ENCODE results near the gene TMEM161A.
A peak's percentile ranks its signal among the peaks of the same experiment; 100 is the strongest.
"Not testable (repeated sequence)": the region's sequence is repeated elsewhere in the genome, so short reads cannot be mapped to it uniquely, and the experiment has no call there.

TMEM161A gene

DNA sequence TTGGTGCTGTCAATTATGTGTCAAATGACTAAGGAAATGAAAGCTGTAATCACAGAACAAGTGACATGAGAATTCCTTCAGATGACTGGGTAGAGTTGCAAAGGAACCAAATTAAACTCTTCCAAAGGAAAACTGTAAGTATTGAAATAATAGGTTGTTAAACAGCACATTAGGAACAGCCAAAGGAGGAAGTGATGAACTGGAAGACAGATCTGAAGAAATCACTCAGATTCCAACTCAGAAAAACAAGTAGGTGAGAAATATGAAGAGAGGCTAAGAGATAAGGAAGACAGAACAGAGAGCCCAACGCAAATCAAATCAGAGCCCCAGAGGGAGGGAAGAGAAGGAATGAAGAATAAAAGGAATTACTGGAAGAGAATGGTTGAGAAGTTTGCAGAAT lies 15.4 kb downstream of the TMEM161A start:
- no peak for DNase-seq (ENCODE audit: low read depth in 1 of 2, low spot score in 1 of 2)

DNA sequence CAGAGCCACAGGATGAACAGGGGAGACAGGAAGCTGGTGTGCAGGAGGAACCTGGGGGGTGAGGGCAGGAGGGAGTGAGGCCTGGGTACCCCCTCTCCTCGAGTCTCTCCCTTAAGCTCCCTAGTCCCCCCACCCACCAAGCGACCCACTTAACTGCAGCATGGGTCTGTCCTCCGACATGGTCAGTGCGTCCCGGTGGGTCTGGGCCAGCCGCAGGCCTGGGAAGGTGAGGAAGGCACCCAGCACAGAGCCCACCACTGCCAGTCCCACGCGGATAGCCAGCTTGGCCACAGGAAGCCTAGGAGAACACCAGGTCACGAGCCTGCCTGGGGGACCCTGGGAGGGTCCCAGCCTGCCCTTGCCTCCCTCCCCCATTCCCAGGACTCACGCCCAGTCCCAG lies 16.9 kb downstream of the TMEM161A start:
- no peak for DNase-seq (ENCODE audit: low read depth in 1 of 2, low spot score in 1 of 2)

DNA sequence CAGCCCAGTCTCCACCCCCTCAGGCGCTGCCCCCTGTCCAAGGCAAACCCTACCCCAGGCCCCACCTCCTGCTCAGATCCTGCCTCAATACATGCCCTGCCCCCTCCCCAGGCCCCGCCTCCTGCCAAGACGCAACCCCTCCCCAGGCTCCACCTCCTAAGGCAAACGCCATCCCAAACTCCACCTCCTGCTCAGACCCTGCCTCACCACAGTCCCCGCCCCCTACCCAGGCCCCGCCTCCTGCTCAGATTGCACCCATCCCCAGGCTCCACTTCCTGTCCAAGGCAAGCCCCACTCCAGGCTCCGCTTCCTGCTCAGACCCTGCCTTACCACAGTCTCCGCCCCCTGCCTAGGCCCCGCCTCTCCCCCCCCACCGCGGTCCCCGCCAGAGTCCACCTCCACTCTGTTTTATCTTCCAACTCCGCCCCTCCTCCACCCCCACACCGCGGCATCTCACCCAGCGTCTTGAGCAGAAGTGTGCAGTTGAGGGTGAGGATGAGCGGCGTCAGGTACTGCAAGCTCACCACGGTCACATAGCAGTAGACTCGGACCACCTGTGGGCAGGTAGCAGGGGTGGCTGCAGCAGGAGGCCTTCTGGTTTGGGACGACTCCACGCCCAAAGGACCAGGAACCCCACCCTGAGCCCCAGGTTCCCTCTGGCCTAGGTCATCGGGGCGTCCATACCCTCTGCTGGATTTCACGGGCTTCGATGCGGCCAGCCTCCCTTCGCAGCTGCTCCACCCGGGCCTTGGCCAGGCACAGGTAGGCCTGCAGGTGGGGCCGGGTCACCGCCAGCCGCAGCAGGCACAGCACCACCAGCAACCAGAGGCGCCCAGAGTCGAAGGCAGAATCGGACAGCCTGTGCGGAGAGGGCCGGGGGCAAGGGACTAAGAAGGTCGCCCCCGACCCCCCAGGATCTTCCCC lies 17.7 kb downstream of the TMEM161A start:
- DNase-seq (ENCODE audit: low read depth in 1 of 2, low spot score in 1 of 2), result no peak

DNA sequence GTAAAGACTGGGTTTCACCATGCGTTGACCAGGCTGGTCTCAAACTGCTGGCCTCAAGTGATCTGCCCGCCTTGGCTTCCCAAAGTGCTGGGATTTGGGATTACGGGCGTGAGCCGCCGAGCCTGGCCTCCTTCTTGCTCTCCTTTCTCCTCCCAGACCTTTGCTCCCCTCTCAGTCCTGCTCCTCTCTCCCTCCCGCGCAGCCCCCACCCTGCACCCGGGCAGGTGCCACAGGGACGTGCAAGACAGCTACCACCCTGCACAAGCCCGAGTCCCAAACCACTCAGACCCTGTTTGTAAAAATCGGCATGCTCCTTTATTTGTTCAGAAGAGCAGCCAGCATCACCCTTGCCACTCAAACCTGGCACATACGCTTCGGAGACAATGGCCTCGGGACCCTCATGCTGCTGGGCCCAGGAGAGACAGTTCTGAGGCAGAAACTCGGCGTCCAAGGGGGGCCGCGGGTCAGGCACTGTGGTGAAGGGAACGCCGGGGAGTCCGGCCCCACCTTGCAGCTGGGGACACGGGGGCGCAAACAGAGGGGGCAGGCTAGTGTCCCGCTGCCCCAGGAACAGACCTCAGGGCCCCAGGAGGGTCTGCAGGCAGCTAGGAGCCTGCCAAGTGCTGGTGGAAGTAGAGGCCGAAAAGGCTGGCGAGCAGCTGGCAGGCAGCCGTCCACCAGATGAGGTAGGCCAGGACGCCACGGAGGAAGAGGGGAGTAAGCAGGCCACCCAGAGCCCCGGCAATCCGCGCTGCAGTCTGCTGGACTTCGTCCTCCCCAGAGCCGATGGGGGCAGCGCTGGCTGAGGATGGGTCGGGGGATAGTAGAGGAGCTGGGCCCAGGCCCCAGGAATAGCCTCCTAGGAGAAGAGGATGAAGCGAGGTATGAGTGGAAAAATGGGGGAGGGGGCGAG lies 18.7 kb downstream of the TMEM161A start:
- DNase-seq (ENCODE audit: low read depth in 1 of 2, low spot score in 1 of 2), result no peak

DNA sequence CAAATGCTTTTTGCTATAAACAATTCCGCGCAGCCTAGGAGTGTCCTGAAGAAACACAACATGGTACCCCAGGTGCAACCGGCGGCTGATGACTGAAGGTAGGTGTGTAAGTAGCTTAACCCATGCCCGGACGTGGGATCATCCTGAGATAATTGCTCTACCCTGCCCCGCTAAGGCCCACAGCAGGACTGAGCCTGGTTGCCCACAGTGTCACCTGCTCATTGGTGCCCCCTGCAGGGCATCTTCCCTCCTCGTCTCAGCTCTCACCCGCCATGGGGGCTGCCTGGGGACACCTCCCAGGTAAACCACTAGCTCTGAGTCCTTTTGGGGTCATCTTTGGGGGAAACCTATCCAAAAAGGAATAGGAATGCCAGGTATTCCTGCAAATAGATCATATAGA lies 22.3 kb downstream of the TMEM161A start:
- peak in 1 of 2 donors; percentile 23 for DNase-seq (ENCODE audit: low read depth in 1 of 2, low spot score in 1 of 2)

DNA sequence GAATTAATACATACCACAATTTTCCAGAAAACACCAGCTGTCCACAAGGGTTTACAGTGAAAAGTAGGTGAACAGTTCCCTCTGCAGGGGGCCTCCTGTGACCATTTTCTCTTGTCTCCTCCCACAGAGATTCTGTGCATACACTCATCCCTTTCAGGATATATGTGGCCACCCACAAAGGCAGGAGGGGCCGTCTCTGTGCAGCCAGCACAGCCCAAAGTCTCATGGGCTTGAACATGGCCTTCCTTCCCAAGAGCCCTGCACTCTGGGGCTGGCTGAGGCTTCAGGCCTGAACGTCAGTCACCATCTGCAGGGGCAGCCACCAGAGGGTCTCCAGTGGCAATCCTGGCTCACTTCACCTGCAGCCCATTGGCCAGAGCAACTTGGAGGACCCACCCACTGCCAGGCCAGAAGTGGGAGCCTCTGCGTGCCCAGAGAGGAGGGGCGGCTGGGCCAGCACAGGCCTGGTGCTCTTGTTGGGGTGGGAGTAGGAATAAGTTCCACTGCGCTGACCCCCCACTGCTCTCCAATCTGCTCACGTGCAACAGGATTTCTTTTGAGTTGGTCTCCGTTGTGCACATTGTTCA lies 25.1 kb downstream of the TMEM161A start:
- no peak for DNase-seq (ENCODE audit: low read depth in 1 of 2, low spot score in 1 of 2)

DNA sequence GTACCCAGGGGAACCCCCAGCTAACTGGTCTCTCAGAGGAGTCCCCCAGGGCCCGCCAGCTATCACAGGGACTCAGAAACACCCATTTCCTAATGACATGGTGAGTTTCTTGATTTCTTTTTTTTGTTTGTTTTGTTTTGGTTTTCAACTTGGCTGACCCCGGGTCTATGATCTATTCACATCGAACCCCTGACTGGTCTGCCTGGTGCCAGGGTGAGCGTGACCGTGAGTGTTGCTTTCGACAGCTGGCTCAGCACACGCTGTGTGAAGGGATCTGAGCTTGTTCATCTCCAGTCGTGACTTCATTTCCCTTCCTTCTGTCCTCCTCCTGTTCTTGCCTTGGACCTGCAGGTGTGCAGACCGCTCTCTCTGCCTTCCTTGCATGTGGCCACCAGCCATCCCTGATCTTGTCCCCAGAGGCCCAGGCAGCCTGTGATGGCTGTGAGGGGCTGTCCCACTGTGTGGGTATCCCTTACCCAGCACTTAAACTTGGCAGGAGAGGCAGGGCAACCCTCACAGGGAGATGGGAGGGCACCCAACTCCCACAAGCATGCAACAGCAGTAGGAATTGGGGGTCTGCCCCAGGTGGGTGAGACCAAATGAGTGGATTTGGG lies 26.2 kb downstream of the TMEM161A start:
- no peak for DNase-seq (ENCODE audit: low read depth in 1 of 2, low spot score in 1 of 2)

DNA sequence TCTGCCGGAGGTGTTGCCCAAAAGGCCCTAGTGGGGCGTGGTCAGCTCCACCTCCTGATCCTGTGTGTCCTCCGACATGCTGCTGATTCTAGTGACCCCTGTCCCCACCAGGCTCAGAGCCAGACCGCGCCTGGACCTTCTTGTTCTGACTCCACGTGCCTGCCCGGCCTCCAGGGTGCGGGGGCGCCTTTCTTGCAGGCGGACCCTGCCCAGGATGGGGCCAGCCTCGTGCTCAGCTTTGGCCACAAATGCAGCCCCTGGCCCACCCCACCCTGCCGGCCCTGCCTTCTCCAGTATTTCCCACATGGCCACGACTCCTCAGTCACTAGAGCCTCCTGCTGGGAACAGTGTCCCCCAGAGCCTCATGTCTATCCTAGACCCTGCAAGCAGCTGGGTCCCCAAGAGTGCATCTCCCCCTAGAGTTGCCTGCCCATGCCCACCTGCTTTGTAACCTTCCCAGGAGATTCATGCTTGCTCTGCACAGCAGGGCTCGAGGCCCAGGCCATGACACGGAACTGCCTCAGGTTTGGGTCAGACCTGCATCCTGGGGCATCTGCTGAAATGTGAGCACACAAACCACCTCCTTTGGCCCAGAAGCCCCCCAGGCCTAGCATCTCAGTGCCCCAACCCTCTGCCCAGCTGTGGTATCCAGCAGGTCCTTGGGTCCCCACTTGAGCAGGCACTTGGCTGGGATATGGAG lies 27.0 kb downstream of the TMEM161A start:
- no peak for DNase-seq (ENCODE audit: low read depth in 1 of 2, low spot score in 1 of 2)

DNA sequence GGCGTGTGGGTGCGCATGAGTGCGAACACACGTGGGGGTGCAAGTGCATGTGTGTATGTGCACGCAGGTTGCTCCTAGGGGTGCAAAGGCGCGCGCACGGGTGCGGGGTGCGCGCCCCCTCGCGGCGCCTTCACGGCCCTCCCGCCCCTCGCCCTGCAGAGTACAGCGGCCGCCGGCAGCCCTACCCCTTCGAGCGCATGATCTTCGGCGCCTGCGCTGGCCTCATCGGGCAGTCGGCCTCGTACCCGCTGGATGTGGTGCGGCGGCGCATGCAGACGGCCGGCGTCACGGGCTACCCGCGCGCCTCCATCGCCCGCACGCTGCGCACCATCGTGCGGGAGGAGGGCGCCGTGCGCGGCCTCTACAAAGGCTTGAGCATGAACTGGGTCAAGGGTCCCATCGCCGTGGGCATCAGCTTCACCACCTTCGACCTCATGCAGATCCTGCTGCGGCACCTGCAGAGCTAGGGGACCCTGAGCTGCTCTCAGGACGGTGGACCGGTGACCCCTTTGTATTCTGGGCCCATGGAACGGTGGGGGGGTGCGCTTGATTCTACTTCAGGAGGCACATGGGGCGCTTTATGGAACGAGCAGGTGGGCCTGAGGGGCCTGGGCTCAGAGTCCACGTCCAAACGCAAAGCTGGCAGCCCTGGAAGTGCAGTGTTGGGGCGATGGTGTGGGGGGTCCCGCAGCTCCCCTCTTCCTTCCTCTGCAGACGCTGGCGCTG lies 27.7 kb downstream of the TMEM161A start:
- DNase-seq (ENCODE audit: low read depth in 1 of 2, low spot score in 1 of 2), result no peak

DNA sequence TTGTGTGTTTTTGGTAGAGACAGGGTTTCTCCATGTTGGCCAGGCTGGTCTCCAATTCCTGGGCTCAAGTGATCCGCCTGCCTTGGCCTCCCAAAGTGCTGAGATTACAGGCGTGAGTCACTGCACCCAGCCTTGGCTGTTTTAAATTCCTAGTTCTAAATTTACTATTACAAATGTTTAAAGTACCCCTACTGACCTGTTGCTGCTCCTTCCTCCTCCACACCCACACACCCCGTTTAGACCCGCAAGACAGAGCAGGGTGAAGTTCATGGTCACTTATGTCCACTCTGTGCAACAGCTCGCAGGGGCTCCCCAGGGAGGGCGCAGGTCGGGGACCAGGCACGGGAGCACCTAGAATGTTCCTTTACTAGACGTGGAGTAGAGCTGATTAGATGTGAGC lies 28.7 kb downstream of the TMEM161A start:
- no peak for DNase-seq (ENCODE audit: low read depth in 1 of 2, low spot score in 1 of 2)

DNA sequence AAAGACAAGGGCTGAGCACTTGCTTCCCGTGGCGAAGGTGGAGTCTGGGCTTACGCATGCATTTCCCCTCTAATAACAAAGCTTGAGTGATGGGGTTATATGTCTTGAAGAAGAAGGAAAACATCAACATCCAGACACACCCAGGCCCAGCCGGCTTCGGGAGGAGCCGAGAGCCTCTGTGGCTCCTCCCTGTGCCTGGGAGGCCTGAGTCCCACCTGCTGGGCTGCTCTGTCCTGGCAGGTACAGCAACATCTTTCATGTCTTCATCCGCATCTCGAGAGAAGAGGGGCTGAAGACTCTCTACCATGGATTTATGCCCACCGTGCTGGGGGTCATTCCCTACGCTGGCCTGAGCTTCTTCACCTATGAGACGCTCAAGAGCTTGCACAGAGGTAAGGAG lies 30.6 kb downstream of the TMEM161A start:
- DNase-seq (ENCODE audit: low read depth in 1 of 2, low spot score in 1 of 2), result no peak

DNA sequence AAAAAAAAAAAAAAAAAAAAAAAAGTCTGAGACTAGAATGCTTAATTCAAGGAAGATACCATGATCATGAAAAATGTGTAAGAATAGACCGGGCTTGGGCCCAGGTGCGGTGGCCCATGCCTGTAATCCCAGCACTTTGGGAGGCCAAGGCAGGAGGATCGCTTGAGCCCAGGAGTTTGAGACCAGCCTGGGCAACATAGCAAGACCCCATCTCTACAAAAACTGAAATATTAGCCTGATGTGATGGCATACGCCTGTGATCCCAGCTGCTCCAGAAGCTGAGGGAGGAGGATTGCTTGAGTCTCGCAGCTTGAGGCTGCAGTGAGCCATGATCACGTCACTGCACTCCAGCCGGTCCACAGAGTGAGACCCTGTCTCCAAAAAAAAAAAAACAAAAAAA lies 31.3 kb downstream of the TMEM161A start:
- DNase-seq (ENCODE audit: low read depth in 1 of 2, low spot score in 1 of 2), result not testable (repeated sequence)

DNA sequence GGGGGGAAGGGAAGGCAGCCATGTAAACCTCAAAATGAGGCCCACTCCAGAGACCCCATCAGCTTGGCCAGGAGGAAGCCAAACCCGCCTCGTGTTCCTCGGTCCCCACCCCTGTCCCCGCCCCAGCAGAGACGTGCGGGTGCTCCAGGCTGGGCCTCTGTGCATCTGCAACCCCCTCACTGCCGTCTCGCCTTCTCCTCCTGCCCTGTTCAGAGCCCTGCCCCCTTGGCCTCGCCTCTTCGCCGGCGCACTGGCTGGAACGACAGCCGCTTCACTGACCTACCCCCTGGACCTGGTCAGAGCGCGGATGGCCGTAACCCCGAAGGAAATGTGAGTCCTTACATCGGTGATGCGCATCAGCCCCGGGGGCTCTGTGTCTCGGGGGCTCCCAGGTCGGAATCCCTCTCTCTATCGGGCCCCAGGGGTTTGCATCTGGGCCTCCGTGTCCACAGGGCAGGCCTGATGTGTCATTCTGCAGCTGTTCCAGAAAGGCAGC lies 32.2 kb downstream of the TMEM161A start:
- no peak for DNase-seq (ENCODE audit: low read depth in 1 of 2, low spot score in 1 of 2)

DNA sequence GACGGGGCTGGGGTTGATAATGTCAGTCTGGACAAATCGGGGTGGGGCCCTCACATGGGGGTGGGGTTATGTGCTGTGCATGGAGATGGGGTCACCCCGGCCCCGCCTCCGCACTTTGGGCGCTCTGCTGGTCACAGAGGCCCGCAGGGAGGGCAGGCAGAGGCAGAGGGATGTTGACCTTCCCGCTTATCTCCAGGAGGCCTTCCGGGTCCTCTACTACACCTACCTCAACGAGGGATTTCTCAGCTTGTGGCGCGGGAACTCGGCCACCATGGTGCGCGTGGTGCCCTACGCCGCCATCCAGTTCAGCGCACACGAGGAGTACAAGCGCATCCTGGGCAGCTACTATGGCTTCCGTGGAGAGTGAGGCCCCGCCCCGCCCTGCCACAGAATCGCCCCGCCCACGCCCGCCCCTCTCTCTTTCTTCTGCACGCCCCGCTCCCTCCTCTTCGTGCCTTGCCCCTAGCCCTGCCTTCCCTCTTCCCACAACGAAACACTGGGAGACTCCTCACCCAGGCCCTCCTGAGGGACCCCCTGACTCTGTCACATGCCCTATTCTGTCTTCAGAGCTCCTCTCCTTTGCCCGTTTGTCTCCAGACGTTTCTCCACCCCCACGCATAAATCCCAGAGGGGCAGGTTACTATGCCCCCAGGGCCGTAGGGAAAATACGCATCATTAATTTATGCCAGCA lies 32.8 kb downstream of the TMEM161A start:
- no peak for DNase-seq (ENCODE audit: low read depth in 1 of 2, low spot score in 1 of 2)

DNA sequence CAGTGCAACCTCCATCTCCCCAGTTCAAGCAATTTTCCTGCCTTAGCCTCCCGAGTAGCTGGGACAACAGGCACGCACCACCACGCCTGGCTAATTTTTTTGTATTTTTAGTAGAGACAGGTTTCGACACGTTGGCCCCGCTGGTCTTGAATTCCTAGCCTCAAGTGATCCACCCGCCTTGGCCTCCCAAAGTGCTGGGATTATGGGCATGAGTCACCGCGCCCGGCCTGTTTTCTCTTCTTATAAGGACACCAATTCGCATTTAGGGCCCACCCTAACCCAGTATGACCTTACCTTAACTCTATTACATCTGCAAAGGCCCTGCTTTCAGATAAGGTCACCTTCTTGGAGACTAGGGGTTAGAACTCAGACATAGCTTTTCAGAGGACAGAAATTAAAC lies 35.1 kb downstream of the TMEM161A start:
- DNase-seq (ENCODE audit: low read depth in 1 of 2, low spot score in 1 of 2), result no peak

DNA sequence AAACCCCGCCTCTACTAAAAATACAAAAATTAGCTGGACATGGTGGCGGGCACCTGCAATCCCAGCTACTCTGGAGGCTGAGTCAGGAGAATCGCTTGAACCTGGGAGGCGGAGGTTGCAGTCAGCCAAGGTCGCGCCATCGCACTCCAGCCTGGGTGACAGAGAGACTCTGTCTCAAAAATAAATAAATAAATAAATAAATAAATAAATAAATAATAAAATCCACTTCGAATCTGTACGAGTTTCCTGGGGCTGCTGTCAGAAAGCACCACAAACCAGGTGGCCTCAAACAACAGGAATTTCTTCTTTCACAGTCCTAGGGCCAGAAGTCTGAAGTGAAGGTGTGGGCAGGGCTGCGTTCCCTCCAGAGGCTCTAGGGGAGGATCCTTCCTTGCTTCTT lies 35.7 kb downstream of the TMEM161A start:
- not testable (repeated sequence) for DNase-seq (ENCODE audit: low read depth in 1 of 2, low spot score in 1 of 2)

DNA sequence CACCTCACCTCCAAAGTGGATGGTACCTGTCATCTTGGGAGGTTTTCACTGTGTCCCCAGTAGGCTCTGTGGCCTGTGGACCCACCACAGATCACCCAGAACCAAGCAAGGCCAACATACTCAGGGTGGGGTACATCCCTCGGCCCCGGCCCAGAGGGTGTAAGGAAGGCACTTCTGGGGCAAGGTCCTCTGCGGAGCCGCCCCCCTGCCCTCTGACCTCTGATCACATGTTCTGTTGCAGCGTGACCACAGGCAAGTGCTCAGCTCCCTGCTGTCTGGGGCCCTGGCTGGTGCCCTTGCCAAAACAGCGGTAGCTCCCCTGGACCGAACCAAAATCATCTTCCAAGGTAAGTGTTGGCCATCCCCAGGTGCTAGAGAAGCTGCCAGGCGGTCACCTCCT lies 36.7 kb downstream of the TMEM161A start:
- DNase-seq (ENCODE audit: low read depth in 1 of 2, low spot score in 1 of 2), result no peak

DNA sequence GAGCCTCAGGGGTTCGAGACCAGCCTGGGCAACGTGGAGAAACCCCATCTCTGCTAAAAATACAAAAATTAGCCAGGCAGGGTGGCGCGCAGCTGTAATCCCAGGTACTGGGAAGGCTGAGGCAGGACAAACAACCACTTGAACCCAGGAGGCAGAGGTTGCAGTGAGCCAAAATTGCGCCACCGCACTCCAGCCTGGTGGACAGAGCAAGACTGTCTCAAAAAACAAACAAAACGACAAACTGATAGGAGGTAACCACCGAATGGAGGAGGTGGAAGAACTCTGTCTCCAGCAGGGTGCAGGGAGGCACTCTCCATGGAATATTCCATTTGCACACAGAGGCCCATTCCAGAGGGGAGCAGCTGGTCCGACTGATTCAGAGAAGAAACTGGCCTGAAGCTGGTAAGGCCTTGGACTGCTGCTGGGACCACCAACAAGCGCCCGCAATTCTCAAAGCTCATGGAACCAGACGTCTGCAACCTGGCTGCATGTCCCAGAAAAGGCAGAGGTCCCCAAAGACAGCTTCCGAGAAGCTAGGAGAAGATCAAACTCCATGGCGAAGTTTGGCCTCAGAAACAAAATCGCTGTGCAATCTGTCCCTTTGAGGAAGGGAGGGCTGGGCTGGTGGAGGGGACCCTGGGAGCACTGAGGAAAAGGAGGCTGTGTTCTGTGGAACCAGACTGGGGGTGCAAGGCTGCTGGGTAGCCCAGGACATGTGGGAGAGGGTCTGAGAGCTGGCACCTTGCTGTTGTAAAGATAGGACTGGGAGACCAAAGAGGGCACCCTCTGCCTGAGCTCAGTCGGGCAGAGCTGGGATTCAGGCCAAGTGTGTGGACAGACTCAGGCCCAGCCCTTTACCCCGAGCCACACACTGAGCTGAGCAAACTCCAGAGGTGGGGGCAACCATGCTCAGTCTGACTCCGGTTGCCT lies 39.3 kb downstream of the TMEM161A start:
- DNase-seq (ENCODE audit: low read depth in 1 of 2, low spot score in 1 of 2), result no peak

Data from activated CD4-positive, alpha-beta T cell treated with anti-CD3 and anti-CD28 coated beads, Interleukin-2, amount 50 U/mL, for 24 hours (primary cell).